Measurements from ENCODE around the gene FBXO4.

Gene FBXO4

DNA sequence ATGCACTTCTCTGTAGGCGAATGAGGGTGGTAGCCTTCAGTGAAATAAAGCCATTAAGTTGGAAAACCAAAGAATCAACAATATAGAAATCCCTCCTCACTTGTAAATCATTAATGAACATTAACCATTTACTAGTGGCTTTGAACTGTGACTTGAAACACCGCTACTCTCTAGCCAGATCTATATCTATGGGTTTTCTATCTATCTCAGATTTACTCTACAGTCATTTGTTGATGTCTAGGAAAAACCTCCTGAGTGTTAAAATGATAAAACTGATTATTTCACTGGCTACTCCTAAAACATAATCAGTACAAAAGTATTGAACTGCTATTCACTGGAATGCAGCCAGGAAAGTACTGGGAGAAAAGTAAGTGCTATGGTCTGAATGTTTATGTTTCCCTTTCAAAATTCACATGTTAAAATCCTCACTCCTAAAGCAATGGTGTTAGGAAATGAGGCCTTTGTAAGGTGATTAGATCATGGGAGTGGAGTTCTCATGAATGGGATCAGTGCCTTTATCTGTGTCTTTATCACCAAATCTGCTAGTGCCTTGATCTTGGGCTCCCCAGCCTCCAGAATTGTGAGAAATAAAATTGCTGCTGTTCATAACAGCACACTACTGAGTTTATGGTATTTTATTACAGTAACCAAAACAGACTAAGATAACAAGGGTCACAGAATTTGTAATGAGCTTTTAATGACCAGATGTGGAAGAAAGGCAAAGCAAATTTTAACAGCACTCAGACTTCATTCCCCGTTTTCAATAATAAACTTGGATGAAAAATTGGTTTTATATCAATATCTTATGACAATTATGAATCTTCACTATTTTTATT lies 46.2 kb upstream of the FBXO4 start:
- Histone ChIP-seq H4K91ac (ENCODE audit: low read depth, low read length) (no peak overlapping the region), H3K4me3 (ENCODE audit: low read depth, low read length) (no peak overlapping the region), H2BK5ac (ENCODE audit: low read depth, low read length, poor library complexity) (no peak overlapping the region), H3K36me3 (ENCODE audit: control insufficient read depth in 1 of 2, insufficient read depth in 2 of 2, low read length in 2 of 2) (no peaks in the 10 kb centered on the region), H2AFZ (ENCODE audit: insufficient read depth, low read length, poor library complexity) (no peak overlapping the region), H3K9ac (ENCODE audit: low read length) (no peak overlapping the region), H3K27ac (ENCODE audit: low read depth, low read length) (no peak overlapping the region), H3K4ac (ENCODE audit: low read depth, low read length) (no peak overlapping the region), H3K18ac (ENCODE audit: low read length) (no peak overlapping the region), H3K4me2 (ENCODE audit: low read length) (no peak overlapping the region), H3K9me3 (ENCODE audit: insufficient read depth, low read depth, low read length) (no peaks in the 10 kb centered on the region), H2AK5ac (ENCODE audit: low read length) (no peak overlapping the region), H2BK12ac (ENCODE audit: low read length) (no peak overlapping the region), H3K27me3 (ENCODE audit: insufficient read depth, low read length) (no peaks in the 10 kb centered on the region), H4K8ac (ENCODE audit: low read depth, low read length) (no peak overlapping the region), H3K79me2 (ENCODE audit: control insufficient read depth, insufficient read depth, low read length, poor library complexity) (no peaks in the 10 kb centered on the region), H3K79me1 (ENCODE audit: low read length) (no peaks in the 10 kb centered on the region), H3K14ac (ENCODE audit: low read length) (no peak overlapping the region), H4K12ac (ENCODE audit: low read depth, low read length) (no peak overlapping the region), H3K4me1 (ENCODE audit: control insufficient read depth in 1 of 2, insufficient read depth in 2 of 2, low read length in 2 of 2) (no peaks in the 10 kb centered on the region), H3K23ac (ENCODE audit: low read length) (no peak overlapping the region), H2BK120ac (ENCODE audit: insufficient read depth, low read length, poor library complexity) (no peak overlapping the region)
- WGBS (ENCODE audit: extremely low coverage, insufficient coverage, insufficient read length): no CpG with 5 or more reads among the region's 3 CpGs
- DNase-seq: no peak

DNA sequence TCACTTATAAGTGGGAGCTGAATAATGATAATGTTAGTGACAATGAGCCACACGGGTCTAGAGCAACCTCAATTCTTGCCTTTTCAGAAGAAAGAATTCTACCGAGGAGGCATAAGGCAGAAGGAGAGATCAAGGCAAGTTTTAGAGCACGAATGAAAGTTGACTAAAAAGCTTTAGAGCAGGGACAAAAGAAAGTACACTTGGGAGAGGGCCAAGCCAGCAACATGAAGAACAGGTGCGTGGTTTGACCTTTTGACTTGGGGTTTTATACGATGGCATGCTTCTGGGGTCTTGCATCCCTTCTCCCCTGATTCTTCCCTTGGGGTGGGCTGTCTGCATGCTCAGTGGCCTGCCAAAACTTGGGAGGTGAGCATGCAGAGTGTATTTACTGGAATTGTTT lies 42.3 kb upstream of the FBXO4 start:
- Histone ChIP-seq H2AK5ac (ENCODE audit: low read length) (no peak overlapping the region), H3K4me1 (ENCODE audit: control insufficient read depth in 1 of 2, insufficient read depth in 2 of 2, low read length in 2 of 2) (no peaks in the 10 kb centered on the region), H3K14ac (ENCODE audit: low read length) (no peak overlapping the region), H4K91ac (ENCODE audit: low read depth, low read length) (no peak overlapping the region), H3K79me1 (ENCODE audit: low read length) (no peaks in the 10 kb centered on the region), H3K36me3 (ENCODE audit: control insufficient read depth in 1 of 2, insufficient read depth in 2 of 2, low read length in 2 of 2) (no peaks in the 10 kb centered on the region), H3K4me2 (ENCODE audit: low read length) (no peak overlapping the region), H3K27me3 (ENCODE audit: insufficient read depth, low read length) (no peaks in the 10 kb centered on the region), H3K27ac (ENCODE audit: low read depth, low read length) (no peak overlapping the region), H3K23ac (ENCODE audit: low read length) (no peak overlapping the region), H3K4ac (ENCODE audit: low read depth, low read length) (no peak overlapping the region), H2BK5ac (ENCODE audit: low read depth, low read length, poor library complexity) (no peak overlapping the region), H3K9ac (ENCODE audit: low read length) (no peak overlapping the region), H3K4me3 (ENCODE audit: low read depth, low read length) (no peak overlapping the region), H2AFZ (ENCODE audit: insufficient read depth, low read length, poor library complexity) (no peak overlapping the region), H2BK12ac (ENCODE audit: low read length) (no peak overlapping the region), H2BK120ac (ENCODE audit: insufficient read depth, low read length, poor library complexity) (no peak overlapping the region), H3K79me2 (ENCODE audit: control insufficient read depth, insufficient read depth, low read length, poor library complexity) (no peaks in the 10 kb centered on the region), H4K12ac (ENCODE audit: low read depth, low read length) (no peak overlapping the region), H3K9me3 (ENCODE audit: insufficient read depth, low read depth, low read length) (no peaks in the 10 kb centered on the region), H3K18ac (ENCODE audit: low read length) (no peak overlapping the region), H4K8ac (ENCODE audit: low read depth, low read length) (no peak overlapping the region)
- WGBS (ENCODE audit: extremely low coverage, insufficient coverage, insufficient read length): no CpG with 5 or more reads among the region's 5 CpGs
- DNase-seq: no peak

DNA sequence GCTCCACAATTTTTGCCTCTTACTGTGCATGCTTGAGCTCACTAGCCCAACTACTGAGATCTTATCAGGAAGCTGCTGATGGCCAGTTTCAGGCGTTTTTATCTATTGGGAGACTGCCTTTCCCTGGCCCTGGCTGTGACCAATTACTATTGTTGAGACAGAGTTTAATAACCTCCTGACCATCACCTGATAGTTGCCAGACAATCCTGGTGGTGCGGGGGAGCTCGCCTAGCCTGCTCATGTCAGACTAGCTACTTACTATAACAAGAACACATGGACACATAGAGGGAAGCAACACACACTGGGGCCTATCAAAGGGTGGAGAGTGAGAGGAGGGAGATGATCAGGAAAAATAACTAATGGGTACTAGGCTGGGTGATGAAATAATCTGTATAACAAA lies 41.8 kb upstream of the FBXO4 start:
- H3K9ac ChIP-seq (ENCODE audit: low read length): no peak overlapping the region
- WGBS (ENCODE audit: extremely low coverage, insufficient coverage, insufficient read length): no CpG with 5 or more reads among the region's 3 CpGs

GRCh38 chr5:41883936-41884335 lies 41.1 kb upstream of the FBXO4 start:
- Histone ChIP-seq H3K9ac (ENCODE audit: low read length) (no peak overlapping the region), H4K91ac (ENCODE audit: low read depth, low read length) (no peak overlapping the region), H4K12ac (ENCODE audit: low read depth, low read length) (no peak overlapping the region), H3K79me1 (ENCODE audit: low read length) (no peaks in the 10 kb centered on the region), H2BK120ac (ENCODE audit: insufficient read depth, low read length, poor library complexity) (no peak overlapping the region), H3K14ac (ENCODE audit: low read length) (no peak overlapping the region), H3K18ac (ENCODE audit: low read length) (no peak overlapping the region), H2BK12ac (ENCODE audit: low read length) (no peak overlapping the region), H3K27ac (ENCODE audit: low read depth, low read length) (no peak overlapping the region), H3K9me3 (ENCODE audit: insufficient read depth, low read depth, low read length) (no peaks in the 10 kb centered on the region), H3K36me3 (ENCODE audit: control insufficient read depth in 1 of 2, insufficient read depth in 2 of 2, low read length in 2 of 2) (no peaks in the 10 kb centered on the region), H3K23ac (ENCODE audit: low read length) (no peak overlapping the region), H3K4me1 (ENCODE audit: control insufficient read depth in 1 of 2, insufficient read depth in 2 of 2, low read length in 2 of 2) (no peaks in the 10 kb centered on the region), H4K8ac (ENCODE audit: low read depth, low read length) (no peak overlapping the region), H2BK5ac (ENCODE audit: low read depth, low read length, poor library complexity) (no peak overlapping the region), H3K4ac (ENCODE audit: low read depth, low read length) (no peak overlapping the region), H2AK5ac (ENCODE audit: low read length) (no peak overlapping the region), H2AFZ (ENCODE audit: insufficient read depth, low read length, poor library complexity) (no peak overlapping the region), H3K27me3 (ENCODE audit: insufficient read depth, low read length) (no peaks in the 10 kb centered on the region), H3K4me2 (ENCODE audit: low read length) (no peak overlapping the region), H3K4me3 (ENCODE audit: low read depth, low read length) (no peak overlapping the region), H3K79me2 (ENCODE audit: control insufficient read depth, insufficient read depth, low read length, poor library complexity) (no peaks in the 10 kb centered on the region)
- no peak for DNase-seq
- no CpG with 5 or more reads among the region's 2 CpGs for WGBS (ENCODE audit: extremely low coverage, insufficient coverage, insufficient read length)

More for the DNA sequence above, 41.8 kb upstream of the FBXO4 start:
- no peak overlapping the region for H3K4ac ChIP-seq (ENCODE audit: low read depth, low read length)
- H2BK12ac ChIP-seq (ENCODE audit: low read length): no peak overlapping the region
- no peak overlapping the region for H2AK5ac ChIP-seq (ENCODE audit: low read length)
- H2BK5ac ChIP-seq (ENCODE audit: low read depth, low read length, poor library complexity): no peak overlapping the region
- no peak overlapping the region for H4K12ac ChIP-seq (ENCODE audit: low read depth, low read length)
- no peak overlapping the region for H4K8ac ChIP-seq (ENCODE audit: low read depth, low read length)
- H3K4me1 ChIP-seq (ENCODE audit: control insufficient read depth in 1 of 2, insufficient read depth in 2 of 2, low read length in 2 of 2): no peaks in the 10 kb centered on the region
- H4K91ac ChIP-seq (ENCODE audit: low read depth, low read length): no peak overlapping the region
- no peak overlapping the region for H3K14ac ChIP-seq (ENCODE audit: low read length)
- H3K4me3 ChIP-seq (ENCODE audit: low read depth, low read length): no peak overlapping the region
- H3K79me2 ChIP-seq (ENCODE audit: control insufficient read depth, insufficient read depth, low read length, poor library complexity): no peaks in the 10 kb centered on the region
- no peaks in the 10 kb centered on the region for H3K27me3 ChIP-seq (ENCODE audit: insufficient read depth, low read length)
- H3K9me3 ChIP-seq (ENCODE audit: insufficient read depth, low read depth, low read length): no peaks in the 10 kb centered on the region
- H3K27ac ChIP-seq (ENCODE audit: low read depth, low read length): no peak overlapping the region
- no peak overlapping the region for H2BK120ac ChIP-seq (ENCODE audit: insufficient read depth, low read length, poor library complexity)
- no peak overlapping the region for H3K18ac ChIP-seq (ENCODE audit: low read length)
- H3K79me1 ChIP-seq (ENCODE audit: low read length): no peaks in the 10 kb centered on the region
- no peaks in the 10 kb centered on the region for H3K36me3 ChIP-seq (ENCODE audit: control insufficient read depth in 1 of 2, insufficient read depth in 2 of 2, low read length in 2 of 2)
- no peak for DNase-seq
- no peak overlapping the region for H3K4me2 ChIP-seq (ENCODE audit: low read length)
- no peak overlapping the region for H2AFZ ChIP-seq (ENCODE audit: insufficient read depth, low read length, poor library complexity)
- no peak overlapping the region for H3K23ac ChIP-seq (ENCODE audit: low read length)

Data from trophoblast cell (in vitro differentiated cells and primary cell).